GM19324 (cell line): ENCODE data around the gene DYSF.

Experiments
- ATAC-seq: cut with Tn5 transposase; IDR thresholded peaks from one replicate; pipeline ENCODE4 v1.9.1; 2021; ENCODE audit warnings: mild to moderate bottlenecking, moderate library complexity; ENCODE audit not compliant: unreplicated experiment, low FRiP score

The DYSF gene

DNA sequence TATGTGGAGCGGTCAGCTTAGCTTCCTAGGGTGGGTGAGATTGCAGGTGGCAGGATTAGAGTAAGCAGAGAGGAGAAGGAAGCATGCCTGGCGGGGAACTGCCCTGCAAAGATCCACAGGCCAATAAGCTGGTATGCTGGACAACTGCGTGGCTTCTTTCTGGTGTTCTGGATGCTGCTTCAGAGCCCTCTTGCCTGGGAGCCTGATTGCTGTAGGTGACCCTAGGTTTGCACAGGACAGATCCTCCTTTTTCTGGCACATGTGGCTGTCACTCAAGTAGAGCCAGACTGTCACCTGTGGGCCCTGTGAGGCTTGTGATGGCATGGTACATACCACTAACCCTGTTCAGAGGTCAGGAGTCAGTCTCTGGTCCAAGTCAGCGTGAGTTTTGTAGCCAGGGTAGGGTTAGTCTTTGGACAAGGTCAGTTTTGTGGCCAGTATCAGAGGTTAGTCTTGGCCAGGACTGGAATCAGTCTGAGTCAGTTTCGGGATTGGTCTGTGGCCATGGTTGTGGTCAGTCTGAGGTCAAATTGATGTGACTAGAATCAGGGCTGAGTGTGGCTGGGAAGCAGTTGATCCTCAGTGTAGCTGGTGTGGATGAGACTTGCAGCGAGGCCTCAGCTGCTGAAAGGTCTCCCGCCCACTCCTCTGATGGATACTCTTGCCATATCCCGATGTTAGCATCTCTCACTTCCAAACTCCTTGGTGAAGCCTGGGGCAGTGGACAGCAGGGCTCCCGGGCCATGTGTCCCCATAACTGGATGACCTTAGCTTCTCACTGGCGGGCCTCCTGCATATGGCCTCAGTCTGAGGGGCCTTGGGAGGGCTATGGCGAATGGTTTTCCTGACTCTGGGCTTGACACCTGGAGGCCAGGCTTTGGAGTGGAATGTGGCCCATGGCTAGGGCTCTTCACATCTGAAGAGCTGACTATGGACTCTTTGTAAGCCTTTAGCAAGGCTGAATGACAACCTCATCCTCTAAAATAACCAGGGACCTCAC lies 260.5 kb downstream of the DYSF start:
- ATAC-seq: no peak

GRCh38 chr2:71714601-71715240 lies 261.4 kb downstream of the DYSF start:
- ATAC-seq: no peak

- ATAC-seq: no peak
These were observed 261.9 kb downstream of the DYSF start for GRCh38 chr2:71715241-71715750.

DNA sequence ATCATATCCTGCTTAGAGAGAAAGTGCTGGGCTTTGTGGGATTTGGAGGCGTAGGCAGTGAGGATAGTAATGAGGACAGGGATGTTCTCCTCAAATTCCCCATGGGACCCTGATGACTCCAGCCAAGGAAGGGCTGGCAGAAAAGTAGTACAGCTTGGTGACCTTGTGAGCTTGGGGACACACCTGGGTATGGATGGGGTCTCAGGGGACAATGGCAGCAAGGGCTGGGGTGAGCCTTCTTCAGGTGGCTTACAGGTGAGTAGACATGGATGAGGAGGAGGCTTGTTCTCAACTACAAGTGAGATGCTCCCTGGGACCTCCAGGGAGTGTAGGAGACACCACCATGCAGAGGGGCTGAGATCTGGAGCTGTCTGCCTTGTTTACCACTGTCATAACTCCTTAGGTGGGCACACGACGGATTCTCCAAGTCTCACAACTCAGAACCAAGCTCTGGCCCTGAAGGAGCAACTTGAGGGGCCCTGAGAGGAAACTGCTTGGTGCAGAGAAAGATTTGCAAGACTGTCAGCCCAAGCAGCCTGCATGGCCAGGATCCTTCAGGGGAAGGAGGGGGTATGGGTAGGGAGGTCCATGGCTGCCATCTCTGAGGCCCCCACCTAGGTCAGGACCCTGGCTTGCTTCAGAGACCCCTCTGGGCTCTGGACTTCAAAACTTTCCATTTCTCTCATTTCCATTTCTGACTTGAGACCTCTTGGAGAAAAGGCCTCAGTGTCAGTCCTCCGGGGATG lies 262.8 kb downstream of the DYSF start:
- ATAC-seq: no peak

DNA sequence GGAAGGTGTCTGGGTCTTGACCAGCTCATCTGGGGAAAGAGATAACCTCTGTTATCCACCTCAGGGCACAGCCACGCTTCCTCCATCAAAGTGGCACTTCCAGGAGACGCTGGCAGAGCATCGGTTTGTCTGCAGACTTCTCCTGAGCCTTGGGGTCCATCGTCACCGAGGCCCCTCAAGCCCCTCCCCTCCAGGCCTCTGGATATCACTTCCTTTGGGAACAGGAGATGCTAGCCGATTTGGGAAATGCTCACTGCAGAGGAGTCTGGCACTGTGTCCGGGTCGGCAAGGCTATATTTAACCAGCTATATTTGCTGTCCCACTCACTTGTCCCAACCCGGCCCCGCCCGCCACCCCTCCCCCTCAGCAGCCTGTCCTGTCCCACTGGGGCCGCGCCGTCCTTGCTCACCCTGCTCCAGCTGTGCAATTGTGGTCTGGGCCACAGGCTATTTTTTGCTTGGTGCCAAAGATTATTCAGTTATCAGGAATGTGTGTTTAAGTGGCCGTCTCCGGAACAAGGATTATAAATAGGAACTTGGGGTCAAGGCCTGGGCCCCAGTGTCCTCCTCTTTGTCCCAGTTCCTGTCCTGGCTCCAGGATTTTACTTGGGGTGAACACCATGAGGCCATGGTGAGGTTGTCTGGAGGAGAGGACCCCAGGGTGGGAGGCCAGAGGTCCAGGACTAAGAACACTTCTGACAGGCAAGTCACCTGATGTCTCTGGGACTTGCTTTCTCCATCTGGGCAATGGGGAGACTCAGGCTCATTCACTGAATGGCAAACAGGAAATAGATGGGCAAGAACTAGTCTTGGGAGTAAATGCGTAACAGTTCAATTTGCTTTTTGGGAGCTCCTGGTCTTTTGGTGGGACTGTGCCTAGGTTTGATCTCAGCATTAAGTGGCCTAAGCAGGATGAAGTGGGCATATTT lies 263.6 kb downstream of the DYSF start:
- no peak for ATAC-seq

DNA sequence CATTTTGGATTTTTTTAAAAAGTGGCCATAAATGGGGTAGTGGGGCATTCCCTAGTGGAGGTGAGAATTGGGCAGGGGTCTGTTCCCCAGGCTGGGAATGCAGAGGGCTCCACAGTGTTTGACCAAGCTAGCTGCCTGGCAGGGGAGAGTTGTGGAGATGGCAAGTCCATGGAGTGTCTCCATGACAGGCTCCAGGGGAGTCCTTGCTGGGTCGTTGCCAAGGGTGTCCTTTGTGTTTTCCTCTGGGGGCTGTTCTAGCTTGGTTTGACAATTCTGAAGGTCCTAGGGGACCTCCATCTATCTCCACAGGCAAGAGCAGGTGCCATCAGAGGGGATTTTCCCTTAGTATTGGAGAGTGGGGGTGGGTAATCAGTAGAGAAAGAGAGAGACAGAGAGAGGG lies 265.3 kb downstream of the DYSF start:
- ATAC-seq: no peak

GRCh38 chr2:71719520-71720282 lies 266.3 kb downstream of the DYSF start:
- no peak for ATAC-seq

DNA sequence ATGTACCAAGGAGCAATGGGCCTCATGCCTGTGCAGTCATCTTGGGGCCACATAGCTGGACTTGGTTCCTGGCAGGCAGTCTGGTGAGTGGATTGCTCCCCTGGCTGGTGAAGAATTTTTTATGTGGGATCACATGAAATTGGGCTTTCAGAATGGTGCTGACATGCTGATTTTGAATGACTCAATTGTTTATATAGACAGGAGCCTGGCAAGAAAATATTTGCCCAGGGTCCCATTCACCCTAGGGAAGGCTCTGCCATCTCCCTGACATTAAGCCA lies 266.9 kb downstream of the DYSF start:
- ATAC-seq: no peak

DNA sequence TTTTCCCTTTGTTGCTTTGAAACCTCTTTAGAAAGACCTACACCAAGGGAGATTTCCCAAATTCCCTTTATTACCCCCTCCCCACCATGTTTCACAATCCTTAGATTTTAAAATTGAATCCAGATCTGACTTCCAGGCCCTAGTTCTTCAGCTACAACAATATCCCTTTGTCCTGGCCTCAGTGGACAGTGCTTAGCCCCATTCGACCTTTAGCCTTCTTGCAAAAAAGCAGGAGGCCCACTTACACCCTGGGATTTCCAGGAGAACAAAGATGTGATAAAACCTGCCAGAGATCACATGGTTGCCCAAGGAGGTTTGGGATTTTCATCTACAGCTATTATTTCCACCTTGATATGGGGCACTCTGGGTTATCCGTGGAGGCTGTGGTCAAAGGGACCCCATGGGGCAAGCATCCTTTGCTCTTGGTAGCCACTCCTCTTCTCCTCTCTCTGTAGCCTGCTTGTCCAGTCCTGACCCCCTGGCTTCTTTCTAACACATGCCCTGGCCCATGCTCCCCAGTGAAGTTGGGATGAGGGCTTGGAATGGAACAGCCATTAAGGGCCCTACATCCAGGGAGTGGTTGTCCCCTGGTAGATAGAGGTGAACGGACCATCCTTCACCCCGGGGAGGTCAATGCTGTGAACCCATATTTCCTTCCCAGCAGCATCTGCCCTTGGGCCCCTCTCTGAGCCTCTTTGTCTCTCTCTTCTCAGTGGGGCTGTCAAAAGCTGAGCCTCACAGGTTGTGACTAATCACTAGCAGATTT lies 267.4 kb downstream of the DYSF start:
- ATAC-seq: no peak

GRCh38 chr2:71721362-71721665 lies 268.0 kb downstream of the DYSF start:
- no peak for ATAC-seq

DNA sequence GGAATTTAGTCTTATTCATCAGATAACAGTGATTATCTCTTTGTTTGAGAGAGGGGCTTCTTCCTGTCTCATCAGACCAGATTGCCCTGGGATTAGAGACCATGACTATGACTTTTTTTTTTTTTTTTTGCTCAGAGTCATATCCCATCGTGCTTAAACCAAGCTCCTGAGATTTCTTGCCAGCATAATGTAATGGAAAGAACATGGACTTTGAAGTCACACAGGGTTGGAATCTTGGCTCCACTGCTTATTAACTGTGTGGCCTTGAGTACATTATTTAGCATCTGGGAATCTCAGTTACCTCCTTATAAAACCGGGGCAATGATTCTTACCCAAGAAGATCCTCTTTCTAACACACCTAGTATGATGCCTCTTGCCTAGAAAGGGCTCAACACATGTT lies 268.3 kb downstream of the DYSF start:
- no peak for ATAC-seq

DNA sequence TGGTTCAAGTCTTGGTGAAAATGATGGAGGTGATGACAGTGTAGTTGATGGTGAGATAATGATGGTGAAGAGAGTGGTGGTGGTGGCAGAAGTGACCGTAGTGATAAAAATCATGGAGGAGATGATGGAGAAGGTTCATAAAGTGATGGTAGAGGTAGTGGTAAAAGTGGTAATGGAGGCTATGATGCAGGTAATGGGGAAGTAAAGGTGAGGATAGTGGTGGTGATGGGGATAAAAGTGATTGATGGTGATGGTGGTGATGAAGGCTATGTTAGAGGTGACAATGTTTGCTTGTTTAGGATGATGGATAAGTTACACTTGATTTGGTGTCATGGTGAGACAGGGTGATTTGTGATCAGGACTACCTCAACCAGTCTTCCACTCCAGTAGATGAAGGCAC lies 268.9 kb downstream of the DYSF start:
- no peak for ATAC-seq

- ATAC-seq: no peak
These were observed 271.4 kb downstream of the DYSF start for GRCh38 chr2:71724793-71725192.

- ATAC-seq: no peak
These were observed 272.5 kb downstream of the DYSF start for GRCh38 chr2:71725836-71726235.

DNA sequence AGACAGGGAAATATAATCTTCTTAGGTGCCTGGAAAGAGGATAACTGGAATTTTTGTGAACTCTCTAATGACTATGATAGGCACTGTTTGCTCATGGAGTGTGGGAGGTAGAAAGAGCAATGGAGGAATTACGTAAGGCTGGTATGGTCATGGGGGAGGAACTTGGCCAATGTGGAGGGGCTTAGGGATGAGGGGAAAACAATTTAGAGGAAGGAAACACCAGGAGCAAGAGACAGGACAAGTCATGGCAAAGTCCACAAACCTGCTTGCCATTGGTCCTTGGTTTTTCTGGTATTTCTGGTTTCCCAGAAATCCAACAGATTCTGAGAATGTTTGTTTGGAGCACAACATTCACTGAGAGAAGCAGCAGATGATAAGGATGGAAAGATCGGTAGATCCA lies 274.2 kb downstream of the DYSF start:
- no peak for ATAC-seq

- no peak for ATAC-seq
These were observed 274.7 kb downstream of the DYSF start for GRCh38 chr2:71728036-71728435.

DNA sequence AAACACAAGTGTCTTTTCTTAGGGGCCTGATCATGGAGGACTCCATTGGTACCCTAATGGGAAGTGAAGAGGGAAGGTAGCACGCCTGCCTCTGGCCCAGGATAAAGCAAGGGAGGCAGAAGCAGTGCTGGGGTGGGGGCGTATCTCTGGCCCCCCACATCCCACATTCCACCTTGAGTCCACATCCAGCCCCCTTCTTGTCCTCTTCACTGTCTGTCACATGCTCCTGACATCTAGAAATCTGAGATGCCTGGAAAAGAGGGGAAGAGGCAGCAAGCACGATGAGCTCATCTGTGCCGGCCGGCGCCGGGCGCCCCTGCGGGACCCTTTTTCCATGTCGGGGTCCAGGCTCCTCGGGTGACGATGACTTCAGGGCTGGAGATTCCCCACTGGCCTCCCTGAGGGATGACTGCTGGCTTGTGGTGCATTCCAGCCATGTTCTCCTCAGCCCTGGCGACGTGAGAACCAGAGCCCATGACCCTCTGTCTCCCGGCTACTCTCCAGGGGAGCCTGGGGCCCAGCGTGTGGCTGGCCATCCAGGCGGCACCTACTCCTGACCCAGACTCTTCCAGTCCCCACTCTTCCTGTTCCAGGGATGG lies 277.5 kb downstream of the DYSF start:
- ATAC-seq: no peak

GRCh38 chr2:71734620-71735019 lies 281.3 kb downstream of the DYSF start:
- no peak for ATAC-seq
